CD4-positive, alpha-beta T cell (primary cell): ENCODE data around the gene DYNLT4. TPM values are rescaled to one million over a fixed set of nuclear protein-coding genes. Genes with fewer than 3 reads are reported as not detected.

ENCODE experiments used
- ATAC-seq: fragments of 200-7000 bp; cut with Tn5 transposase; one replicate; pipeline ENCODE4 v1.10.0; 2022; ENCODE audit warnings: mild to moderate bottlenecking; ENCODE audit not compliant: poor library complexity
- CTCF ChIA-PET: fragments of 350-600 bp; sonication (Branson Sonifier 250); formaldehyde crosslinking; loops from one replicate; lab custom pipeline; 2021; ENCODE audit warnings: antibody characterized with exemption, inconsistent platforms; lab: Charles Lee
- POLR2A ChIA-PET: fragments of 350-600 bp; sonication (Branson Sonifier 250); formaldehyde crosslinking; loops from one replicate; lab custom pipeline; 2021; ENCODE audit warnings: antibody characterized with exemption, inconsistent platforms; lab: Charles Lee
- DNase-seq, 14 experiments: peaks; one replicate each; pipeline ENCODE4 v3.0.0-alpha.2; 2013 to 2020; ENCODE audit warnings: mixed read lengths in 2 of 14
- H3K27ac ChIP-seq, 2 donors: one replicate each; pipeline versions ENCODE4 v1.5.1 to v1.7.0; 2013; ENCODE audit warnings: low read length in 2 of 2, low read depth in 1 of 2, mild to moderate bottlenecking in 1 of 2
- H3K27me3 ChIP-seq, 2 experiments: 1 replicate in 1 of 2; 2 replicates in 1 of 2; pipeline versions ENCODE4 v1.6.1 to v1.7.0; 2013; ENCODE audit warnings: low read length in 2 of 2, control low read depth in 1 of 2, mild to moderate bottlenecking in 1 of 2, moderate library complexity in 1 of 2; ENCODE audit not compliant: insufficient read depth in 2 of 2, control insufficient read depth in 1 of 2
- H3K36me3 ChIP-seq: one replicate; pipeline ENCODE4 v1.6.1; 2013; ENCODE audit warnings: low read length, control low read depth; ENCODE audit not compliant: insufficient read depth
- H3K4me1 ChIP-seq: one replicate; pipeline ENCODE4 v1.6.1; 2013; ENCODE audit warnings: low read length, control low read depth; ENCODE audit not compliant: insufficient read depth
- H3K4me3 ChIP-seq: one replicate; pipeline ENCODE4 v1.5.1; 2013; ENCODE audit warnings: mild to moderate bottlenecking, low read length, moderate library complexity
- H3K9me3 ChIP-seq, 2 experiments: 1 replicate in 1 of 2; 2 replicates in 1 of 2; pipeline versions ENCODE4 v1.6.1 to v1.7.0; 2013; ENCODE audit warnings: low read length in 2 of 2, mild to moderate bottlenecking in 2 of 2, control low read depth in 1 of 2, moderate library complexity in 1 of 2; ENCODE audit not compliant: control insufficient read depth in 1 of 2, insufficient read depth in 1 of 2
- H3K27ac Mint-ChIP-seq: one replicate; pipeline ENCODE4 v1.8.0; 2020; ENCODE audit warnings: mixed read lengths
- H3K27me3 Mint-ChIP-seq: one replicate; pipeline ENCODE4 v1.8.0; 2021; ENCODE audit warnings: mixed read lengths
- H3K36me3 Mint-ChIP-seq: one replicate; pipeline ENCODE4 v1.8.0; 2021; ENCODE audit warnings: low read depth, mixed read lengths
- H3K4me1 Mint-ChIP-seq: one replicate; pipeline ENCODE4 v1.8.0; 2021; ENCODE audit warnings: low read depth, mixed read lengths
- H3K4me3 Mint-ChIP-seq: one replicate; pipeline ENCODE4 v1.8.0; 2020; ENCODE audit warnings: mild to moderate bottlenecking, mixed read lengths
- H3K9me3 Mint-ChIP-seq: one replicate; pipeline ENCODE4 v1.8.0; 2020; ENCODE audit warnings: mixed read lengths
- intact Hi-C, 2 experiments: fragments of 100-400 bp; cut with DNase I in 1 of 2; cut with micrococcal nuclease in 1 of 2; formaldehyde crosslinking; loops; one replicate each; pipeline versions ENCODE4 v1.15.1 to v1.9.0; 2023 to 2025; cut with DNase I, micrococcal nuclease
- total RNA-seq, 174 experiments: library from RNA in 2 of 174; stranded (reverse) in 2 of 174; gene quantifications; one replicate each; pipeline ENCODE4 v1.2.3 and lab custom pipeline; 2021 to 2026
- TF ChIP-seq, protein P1 (sequence below): fragments of 200-600 bp; IDR thresholded peaks from one replicate; pipeline ENCODE4 v1.8.0; 2022; ENCODE audit warnings: antibody characterized with exemption, mild to moderate bottlenecking

DYNLT4 gene
- total RNA-seq, 2 experiments from 2014 or later: 1.8 to 2.1 TPM

DNA sequence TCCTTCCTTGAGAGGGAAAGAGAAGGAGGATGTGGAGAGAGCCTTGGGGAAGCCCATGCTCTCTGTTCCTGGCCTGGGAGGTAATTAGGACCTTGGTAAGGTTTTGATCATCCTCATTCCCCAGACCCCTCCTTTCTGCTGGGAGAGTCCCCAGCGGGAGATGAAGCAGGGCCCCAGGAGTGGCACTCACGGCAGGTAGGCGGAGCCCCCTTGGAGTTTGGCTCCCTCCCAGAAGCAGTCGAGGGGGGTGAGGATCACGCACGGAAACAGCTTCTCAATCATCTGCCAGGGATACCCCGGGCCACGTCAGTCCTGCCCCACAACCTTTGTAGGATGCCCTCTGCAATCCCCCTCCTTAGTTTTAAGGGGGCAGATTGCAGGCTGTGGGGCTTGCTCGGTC lies 24.4 kb upstream of the DYNLT4 start:
- Histone ChIP-seq H3K9me3 (no peaks in the 10 kb centered on the region), H3K36me3 (no peaks in the 10 kb centered on the region), H3K27me3 (no peaks in the 10 kb centered on the region), H3K4me1 (peaks cover 10% of the 10 kb centered on the region), H3K27ac (no peak overlapping the region), H3K4me3 (no peak overlapping the region)
- H3K27ac Mint-ChIP-seq: no peak overlapping the region
- CTCF ChIA-PET: no interaction called here
- TF ChIP-seq, protein P1, sequence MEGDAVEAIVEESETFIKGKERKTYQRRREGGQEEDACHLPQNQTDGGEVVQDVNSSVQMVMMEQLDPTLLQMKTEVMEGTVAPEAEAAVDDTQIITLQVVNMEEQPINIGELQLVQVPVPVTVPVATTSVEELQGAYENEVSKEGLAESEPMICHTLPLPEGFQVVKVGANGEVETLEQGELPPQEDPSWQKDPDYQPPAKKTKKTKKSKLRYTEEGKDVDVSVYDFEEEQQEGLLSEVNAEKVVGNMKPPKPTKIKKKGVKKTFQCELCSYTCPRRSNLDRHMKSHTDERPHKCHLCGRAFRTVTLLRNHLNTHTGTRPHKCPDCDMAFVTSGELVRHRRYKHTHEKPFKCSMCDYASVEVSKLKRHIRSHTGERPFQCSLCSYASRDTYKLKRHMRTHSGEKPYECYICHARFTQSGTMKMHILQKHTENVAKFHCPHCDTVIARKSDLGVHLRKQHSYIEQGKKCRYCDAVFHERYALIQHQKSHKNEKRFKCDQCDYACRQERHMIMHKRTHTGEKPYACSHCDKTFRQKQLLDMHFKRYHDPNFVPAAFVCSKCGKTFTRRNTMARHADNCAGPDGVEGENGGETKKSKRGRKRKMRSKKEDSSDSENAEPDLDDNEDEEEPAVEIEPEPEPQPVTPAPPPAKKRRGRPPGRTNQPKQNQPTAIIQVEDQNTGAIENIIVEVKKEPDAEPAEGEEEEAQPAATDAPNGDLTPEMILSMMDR: no peak
- POLR2A ChIA-PET: interaction anchor here (0.9 to 3.4 kb wide), 2 partner anchors 12 to 31 kb away, joined by 3 to 13 read pairs; partner anchors contain the start of genes PLK3 and PTCH2
- H3K27me3 Mint-ChIP-seq: peaks cover 3% of the 10 kb centered on the region
- no peak for DNase-seq
- peaks cover 8% of the 10 kb centered on the region for H3K4me1 Mint-ChIP-seq
- H3K36me3 Mint-ChIP-seq: no peaks in the 10 kb centered on the region
- no peak for ATAC-seq
- no peaks in the 10 kb centered on the region for H3K9me3 Mint-ChIP-seq
- no peak overlapping the region for H3K4me3 Mint-ChIP-seq
- intact Hi-C loops: loop anchor here in 1 of 2 experiments (5.0 kb wide), 1 partner anchor 471 kb away; no protein-coding TSS in a partner anchor

DNA sequence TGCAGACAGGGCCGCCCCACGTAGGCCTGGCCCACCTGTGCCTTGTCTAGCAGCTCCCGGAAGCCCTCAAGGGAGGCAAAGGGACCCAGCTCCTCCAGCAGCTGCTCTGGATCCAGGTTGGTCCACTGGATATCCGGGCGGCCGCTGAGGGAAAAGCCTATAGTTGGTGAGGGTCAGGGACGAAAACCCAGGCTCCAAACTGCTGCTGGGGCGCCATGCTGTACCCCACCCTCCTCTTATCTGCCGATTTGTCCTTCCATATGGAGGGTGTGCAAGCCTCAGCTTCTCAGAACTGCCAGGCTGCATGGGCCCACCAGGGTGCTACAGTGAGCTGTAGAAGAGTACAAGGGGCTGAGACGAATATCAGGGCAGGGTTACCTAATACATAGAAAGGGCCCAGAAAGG lies 23.8 kb upstream of the DYNLT4 start:
- no peaks in the 10 kb centered on the region for H3K36me3 Mint-ChIP-seq
- H3K4me3 ChIP-seq: no peak overlapping the region
- peaks cover 1% of the 10 kb centered on the region for H3K27me3 Mint-ChIP-seq
- DNase-seq (no peak), ATAC-seq (no peak)
- intact Hi-C loops: loop anchor here in 1 of 2 experiments (5.0 kb wide), 1 partner anchor 471 kb away; no protein-coding TSS in a partner anchor
- ChIA-PET POLR2A (interaction anchor here (0.9 to 3.4 kb wide), 3 partner anchors 9 to 31 kb away, joined by 3 to 13 read pairs (median 4); partner anchors contain the start of genes PLK3 and PTCH2), CTCF (interaction anchor here (0.5 to 0.6 kb wide), 2 partner anchors 79 to 478 kb away, joined by 3 read pairs; no protein-coding TSS in a partner anchor)
- H3K4me3 Mint-ChIP-seq: no peak overlapping the region
- no peaks in the 10 kb centered on the region for H3K9me3 ChIP-seq
- H3K4me1 ChIP-seq: peaks cover 8% of the 10 kb centered on the region
- no peaks in the 10 kb centered on the region for H3K27me3 ChIP-seq
- no peak overlapping the region for H3K27ac ChIP-seq
- H3K4me1 Mint-ChIP-seq: peaks cover 5% of the 10 kb centered on the region
- TF ChIP-seq, protein P1: no peak
- no peaks in the 10 kb centered on the region for H3K9me3 Mint-ChIP-seq
- H3K27ac Mint-ChIP-seq: no peak overlapping the region
- no peaks in the 10 kb centered on the region for H3K36me3 ChIP-seq

DNA sequence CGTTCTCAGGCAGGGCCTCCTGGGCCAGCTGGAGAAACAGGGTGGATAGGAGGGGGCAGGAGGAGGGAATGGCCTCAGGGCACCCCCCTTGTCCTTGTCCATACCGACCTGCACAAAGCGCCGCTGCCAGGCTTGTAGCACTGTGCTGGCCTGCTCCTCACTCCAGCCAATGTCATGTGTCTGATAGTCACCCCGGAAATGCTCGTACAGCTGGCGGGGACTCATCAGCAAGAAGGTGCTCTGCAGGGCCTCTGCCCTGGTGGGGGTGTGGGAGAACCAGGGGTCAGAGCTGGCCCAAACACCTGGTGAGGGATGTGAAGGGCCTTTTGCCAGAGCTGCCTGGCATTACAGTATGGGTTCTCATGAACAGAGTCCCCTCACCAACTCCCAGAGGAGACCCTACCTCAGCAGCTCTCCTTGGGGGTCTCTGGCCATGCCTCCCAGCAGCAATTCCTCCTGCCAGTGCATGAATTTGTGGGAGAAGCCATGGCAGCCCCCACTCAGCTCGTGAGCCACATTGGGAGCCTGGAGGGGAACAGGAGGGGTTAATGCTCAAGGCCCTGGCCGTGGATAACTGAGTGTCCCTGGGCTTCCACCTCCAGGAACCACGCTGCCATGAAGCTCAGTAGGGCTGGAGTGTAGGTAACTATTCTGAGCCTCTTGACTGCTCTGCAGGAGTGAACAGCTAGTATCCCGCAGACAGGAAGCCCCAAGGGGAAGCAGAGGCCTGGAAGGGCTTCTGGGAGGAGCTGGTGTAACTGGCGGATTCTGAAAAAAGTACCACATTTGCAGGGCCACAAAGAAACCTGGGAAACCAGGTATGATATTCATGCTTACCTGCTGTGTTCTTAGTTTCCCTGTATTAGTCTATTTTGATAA lies 22.6 kb upstream of the DYNLT4 start:
- H3K9me3 Mint-ChIP-seq: no peaks in the 10 kb centered on the region
- ChIA-PET POLR2A (interaction anchor here (1.2 to 3.4 kb wide), 3 partner anchors 8 to 29 kb away, joined by 4 to 13 read pairs (median 4); partner anchors contain the start of gene PLK3), CTCF (no interaction called here)
- no peak for DNase-seq
- no peaks in the 10 kb centered on the region for H3K27me3 Mint-ChIP-seq
- Histone ChIP-seq H3K27ac (no peak overlapping the region), H3K4me3 (no peak overlapping the region), H3K36me3 (no peaks in the 10 kb centered on the region), H3K27me3 (no peaks in the 10 kb centered on the region), H3K4me1 (peaks cover 5% of the 10 kb centered on the region), H3K9me3 (no peaks in the 10 kb centered on the region)
- ATAC-seq: no peak
- no peak overlapping the region for H3K4me3 Mint-ChIP-seq
- intact Hi-C loops: loop anchor here in 1 of 2 experiments (5.0 to 10.0 kb wide), 2 partner anchors 473 to 615 kb away; partner anchors contain the start of gene DMAP1
- H3K27ac Mint-ChIP-seq: no peak overlapping the region
- TF ChIP-seq, protein P1: no peak
- H3K36me3 Mint-ChIP-seq: no peaks in the 10 kb centered on the region
- H3K4me1 Mint-ChIP-seq: no peaks in the 10 kb centered on the region
